ENCODE data around the gene MAGEB16. TPM values are rescaled to one million over a fixed set of nuclear protein-coding genes. Genes with fewer than 3 reads are reported as not detected.

MAGEB16 gene
- total RNA-seq = not detected in 2 replicates

DNA sequence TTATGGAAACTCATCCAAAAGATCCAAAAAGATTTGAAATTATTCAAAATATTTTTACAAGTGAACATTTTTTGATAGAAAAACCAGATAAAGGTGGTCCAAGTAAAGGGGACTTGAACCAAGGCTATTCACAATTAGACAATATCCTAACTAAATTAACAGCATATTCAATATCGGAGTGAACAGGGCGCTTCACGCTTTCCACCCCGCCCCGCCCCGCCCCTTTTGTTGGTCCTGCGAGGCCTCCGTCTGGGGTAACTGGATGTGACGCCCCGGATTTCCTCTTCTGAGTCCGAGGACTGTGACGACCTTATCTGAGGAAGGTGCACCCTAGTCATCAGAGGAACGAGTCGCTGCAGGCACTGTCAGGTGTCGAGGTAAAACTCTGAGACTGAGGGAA is at the start of gene MAGEB16:
Gene MAGEB16, plus strand, starts transcription at position 301 of the 400 bp plus-strand sequence. CDS start 3,855 bp downstream, outside the sequence.

Other genes starting within 250 kb of the MAGEB16 start
- gene CFAP47, start 121.4 kb downstream of the MAGEB16 start, total RNA-seq = not detected in 2 replicates